HG03095 (cell line): ENCODE measurements around the gene NCR3LG1.
A peak's percentile ranks its signal among the peaks of the same experiment; 100 is the strongest.

Experiments
- ATAC-seq: cut with Tn5 transposase; IDR thresholded peaks from one replicate; pipeline ENCODE4 v1.9.1; 2021; ENCODE audit warnings: moderate library complexity; ENCODE audit not compliant: unreplicated experiment

NCR3LG1 gene, protein sequence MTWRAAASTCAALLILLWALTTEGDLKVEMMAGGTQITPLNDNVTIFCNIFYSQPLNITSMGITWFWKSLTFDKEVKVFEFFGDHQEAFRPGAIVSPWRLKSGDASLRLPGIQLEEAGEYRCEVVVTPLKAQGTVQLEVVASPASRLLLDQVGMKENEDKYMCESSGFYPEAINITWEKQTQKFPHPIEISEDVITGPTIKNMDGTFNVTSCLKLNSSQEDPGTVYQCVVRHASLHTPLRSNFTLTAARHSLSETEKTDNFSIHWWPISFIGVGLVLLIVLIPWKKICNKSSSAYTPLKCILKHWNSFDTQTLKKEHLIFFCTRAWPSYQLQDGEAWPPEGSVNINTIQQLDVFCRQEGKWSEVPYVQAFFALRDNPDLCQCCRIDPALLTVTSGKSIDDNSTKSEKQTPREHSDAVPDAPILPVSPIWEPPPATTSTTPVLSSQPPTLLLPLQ

DNA sequence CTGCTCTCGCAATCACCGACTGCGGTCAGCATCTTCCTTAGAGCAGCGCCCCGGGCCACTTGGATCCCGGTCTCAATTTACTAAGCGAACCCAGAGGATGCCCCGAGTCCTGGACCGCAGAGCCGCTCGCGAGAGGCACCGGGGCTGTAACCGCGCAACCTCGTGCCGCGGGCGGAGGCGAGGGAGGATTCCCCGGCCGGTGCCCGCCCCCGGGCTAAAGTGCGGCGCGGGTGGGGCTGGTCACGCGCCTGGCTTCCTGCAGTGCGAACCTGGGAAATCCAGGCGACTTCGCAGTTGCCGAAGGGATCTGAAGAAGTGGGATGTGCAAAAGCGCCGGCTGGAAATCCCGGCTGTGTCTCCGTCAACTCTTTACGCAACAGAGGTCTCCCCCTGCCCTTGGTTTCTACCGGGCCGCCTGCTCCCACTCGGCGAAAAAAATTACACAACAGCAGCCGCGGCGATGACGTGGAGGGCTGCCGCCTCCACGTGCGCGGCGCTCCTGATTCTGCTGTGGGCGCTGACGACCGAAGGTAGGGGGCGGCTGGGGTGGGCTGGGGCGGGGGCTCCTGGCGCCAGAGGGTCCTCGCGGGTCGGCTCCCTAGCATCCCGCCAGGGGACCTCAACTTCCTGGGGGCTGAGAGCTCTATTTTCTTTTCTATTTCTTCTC lies at the start of gene NCR3LG1:
Gene NCR3LG1 (plus strand): TSS at position 291 of the 667 bp plus-strand sequence. CDS start 170 bp downstream, at position 461.
- ATAC-seq, result no peak

DNA sequence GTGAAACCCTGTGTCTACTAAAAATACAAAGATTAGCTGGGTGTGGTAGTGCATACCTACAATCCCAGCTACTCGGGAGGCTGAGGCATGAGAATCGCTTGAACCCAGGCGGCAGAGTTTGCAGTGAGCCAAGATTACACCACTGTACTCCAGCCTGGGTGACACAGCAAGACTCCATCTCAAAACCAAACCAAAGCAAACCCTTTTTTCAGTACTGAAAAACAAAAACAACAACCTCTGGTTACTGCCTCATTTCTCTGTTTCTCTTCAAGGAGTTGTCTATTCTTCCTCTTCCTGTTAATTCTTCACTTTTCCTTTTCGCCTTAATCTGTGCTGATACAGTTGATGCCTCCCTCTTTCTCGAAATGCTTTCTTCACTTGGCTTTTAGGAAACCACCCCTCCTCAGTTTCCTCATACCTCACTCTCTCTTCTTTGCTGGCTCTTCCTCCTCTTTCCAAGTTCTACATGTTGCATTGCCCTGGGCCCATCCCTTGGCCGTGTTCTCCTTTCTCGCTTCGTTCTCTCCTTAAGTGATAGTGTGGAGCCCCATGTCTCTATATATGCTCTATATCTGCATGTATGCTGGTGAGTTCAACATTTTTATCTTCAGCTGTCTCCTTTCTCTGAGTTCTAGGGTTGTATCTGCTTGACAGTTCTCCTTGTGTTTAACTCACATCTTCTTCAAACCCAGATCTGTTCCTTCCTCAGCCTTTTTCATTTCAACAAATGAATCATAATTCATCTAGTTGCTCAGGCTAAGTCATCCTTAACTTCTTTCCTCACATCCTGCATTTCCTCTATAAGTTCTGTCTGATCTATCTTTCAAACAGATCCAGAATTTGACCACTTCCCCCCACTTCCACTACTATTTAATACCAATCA lies 38.0 kb upstream of the NCR3LG1 start:
- ATAC-seq, result no peak

DNA sequence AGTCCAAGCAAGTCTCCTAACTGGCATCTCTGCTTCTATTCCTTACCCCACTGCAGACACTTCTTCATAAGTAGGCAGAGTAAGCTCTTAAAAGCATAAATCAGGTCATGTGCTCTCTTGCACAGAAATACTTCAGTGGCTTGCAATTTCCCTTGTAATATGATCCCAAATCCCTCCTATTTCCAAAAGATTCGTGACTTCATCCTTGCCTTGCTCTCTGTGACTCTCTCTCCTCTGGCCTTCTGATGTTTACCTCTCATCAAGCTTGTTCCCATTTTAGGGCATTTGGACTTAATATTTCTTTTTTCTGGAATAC lies 37.4 kb upstream of the NCR3LG1 start:
- ATAC-seq, result no peak

DNA sequence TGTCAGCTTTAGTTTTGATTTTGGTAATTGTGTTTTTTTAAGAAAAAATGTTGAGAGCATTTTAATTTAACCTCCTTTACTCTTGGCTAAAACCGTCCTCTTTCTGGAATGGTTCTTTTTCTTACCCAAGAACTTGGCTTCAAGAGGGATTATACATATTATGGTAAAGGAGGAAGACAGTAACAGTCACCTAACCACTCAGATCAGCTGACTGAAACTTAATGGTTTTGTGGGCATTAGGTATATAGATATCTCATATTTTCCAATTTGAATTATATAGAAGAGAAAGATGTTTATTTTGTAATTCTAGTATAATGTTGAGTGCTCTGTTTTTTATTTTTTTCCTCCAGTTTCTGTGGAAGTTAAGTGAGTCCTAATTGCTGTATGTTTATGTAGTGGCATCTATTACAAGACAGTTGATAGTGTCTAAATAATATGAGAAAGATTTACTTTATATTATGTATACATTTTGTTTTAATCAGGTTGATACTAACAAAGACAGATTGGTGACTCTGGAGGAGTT lies 36.6 kb upstream of the NCR3LG1 start:
- no peak for ATAC-seq

DNA sequence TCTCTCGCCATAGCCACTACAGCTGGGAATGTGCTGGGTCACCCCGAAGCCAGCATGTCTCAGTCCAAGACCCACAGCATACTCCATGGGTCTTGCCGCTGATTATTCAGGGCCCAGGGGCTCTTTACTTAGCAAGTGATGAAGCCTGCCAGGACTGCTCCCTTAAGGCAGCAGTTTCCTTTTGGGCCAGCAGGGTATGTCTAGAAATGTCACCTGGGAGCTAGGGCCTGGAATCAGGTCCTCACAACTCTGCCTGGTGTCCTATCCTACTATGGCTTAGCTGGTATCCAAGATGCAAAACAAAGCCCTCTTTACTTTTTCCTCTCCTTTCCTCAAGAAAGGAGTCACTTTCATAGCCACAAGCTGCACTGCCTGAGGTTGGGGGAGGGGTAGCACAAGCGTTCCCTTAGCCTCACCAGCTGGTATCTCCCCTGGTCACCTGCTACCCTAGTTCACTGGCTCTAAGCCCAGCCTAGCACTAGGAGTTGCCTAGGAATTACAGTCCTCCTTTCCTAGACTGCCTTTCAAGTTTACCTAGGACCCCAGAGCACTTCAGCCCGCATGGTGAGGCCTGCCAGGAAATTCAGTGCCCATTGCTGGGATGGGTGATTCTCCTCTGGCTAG lies 22.6 kb upstream of the NCR3LG1 start:
- no peak for ATAC-seq

DNA sequence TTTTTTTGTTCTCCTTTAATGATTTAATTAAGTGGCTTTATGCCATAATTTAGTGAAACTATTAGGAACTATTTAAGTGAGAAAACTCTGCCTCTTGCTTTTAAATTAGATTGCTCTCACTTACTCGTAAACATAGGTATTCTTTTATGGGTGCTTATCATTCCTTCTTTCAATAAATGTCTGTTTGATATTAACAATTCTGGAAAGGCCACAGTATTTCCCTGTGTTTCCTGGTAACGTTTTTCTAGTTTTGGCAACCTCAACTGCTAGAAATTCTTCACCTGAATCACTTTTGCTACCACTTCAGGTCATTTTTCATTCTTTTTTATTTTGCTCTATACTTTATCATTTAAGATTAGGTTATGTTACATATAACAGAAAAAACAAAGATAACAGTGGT lies 19.9 kb upstream of the NCR3LG1 start:
- ATAC-seq, result no peak

DNA sequence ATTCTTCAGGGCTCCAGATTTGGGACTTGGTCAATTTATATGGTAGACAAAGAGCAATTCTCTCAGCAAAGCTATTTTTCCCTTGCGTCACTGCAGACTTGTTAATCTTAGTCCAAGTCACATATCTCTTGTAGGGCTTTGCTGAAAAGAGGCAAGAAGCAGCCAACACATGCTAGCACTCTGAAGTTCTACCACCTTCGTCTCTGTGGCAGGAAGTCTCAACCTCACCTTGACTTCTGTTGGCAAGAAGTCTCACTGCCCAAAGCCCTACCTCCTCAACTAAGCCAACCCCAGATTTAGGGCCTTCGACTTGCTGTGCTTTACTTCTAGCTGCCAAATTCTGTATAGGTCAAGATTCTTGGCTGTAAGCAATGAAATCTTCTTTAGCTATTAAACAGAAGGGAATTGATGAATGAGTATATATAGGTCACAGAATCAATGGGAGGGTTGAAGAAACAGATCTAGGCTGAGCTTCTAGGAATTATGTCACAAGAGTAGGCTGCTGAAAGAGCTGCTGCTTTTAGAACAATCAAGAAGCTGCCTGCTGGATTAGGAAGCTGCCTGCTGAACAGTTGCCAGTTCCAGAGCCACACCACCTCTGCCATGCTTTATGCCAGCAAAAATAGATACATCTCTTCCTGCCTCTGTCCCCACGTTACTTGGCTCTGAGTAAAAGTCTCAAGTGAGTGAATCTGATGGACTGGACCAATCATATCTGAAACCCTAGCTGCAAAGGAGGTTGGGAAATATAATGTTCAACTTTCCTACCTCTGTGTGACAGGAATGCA lies 17.6 kb upstream of the NCR3LG1 start:
- no peak for ATAC-seq

DNA sequence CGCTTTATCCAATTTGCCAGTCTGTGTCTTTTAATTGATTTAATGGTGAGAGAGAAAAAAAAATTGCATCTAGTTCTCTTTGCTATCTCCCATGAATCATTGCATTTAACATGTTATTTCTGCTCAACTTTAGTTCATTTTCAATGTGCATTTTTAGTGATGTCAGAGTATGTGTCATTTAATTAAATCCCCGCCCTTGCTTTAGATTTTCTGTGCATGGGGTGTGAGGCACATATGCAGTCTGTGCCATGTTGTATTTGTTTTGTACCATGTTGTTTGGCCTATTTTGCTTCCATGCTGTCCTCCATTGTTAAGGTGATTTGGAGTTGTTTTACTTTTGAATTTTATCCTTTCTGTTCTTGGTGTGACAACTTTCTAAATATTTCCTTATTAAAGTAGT lies 8.3 kb upstream of the NCR3LG1 start:
- ATAC-seq, result no peak

DNA sequence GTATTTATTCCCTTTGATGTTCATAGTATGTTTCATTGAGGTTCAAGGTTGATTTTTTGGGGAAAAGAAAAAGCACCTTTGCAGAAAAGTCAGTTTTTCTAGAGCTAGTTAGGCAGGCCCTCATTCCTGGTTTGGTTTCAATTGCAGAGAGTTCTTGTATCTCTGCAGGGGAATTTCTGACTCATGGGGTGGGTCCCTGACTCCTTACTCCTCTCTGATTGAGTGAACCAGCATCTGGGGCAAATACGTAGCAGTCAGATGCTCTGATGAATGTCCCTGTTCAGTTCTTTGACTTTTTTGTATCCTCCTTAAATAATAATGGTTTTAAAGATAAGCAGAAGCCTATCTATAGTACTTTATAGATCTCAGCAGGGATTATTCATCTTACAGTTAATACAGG lies 7.7 kb upstream of the NCR3LG1 start:
- ATAC-seq, result no peak

DNA sequence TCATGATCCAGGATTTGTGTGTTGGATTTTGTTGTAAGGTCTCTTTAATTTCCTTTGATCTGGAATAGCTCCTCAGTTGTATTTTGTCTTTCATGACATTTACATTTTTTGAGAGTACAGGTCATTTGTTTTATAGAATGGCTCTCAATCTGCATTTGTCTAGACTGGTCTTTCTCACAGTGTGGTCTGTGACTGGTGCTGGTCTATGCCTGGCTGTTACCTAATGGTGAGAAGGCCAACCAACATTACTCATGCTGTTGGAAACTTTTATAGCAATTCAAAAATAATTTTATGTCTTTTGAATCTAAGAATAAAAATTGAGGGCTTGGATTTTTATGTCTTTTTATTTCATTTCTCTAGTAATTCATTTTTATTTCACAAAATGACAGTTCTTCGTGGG lies 3.9 kb upstream of the NCR3LG1 start:
- no peak for ATAC-seq

DNA sequence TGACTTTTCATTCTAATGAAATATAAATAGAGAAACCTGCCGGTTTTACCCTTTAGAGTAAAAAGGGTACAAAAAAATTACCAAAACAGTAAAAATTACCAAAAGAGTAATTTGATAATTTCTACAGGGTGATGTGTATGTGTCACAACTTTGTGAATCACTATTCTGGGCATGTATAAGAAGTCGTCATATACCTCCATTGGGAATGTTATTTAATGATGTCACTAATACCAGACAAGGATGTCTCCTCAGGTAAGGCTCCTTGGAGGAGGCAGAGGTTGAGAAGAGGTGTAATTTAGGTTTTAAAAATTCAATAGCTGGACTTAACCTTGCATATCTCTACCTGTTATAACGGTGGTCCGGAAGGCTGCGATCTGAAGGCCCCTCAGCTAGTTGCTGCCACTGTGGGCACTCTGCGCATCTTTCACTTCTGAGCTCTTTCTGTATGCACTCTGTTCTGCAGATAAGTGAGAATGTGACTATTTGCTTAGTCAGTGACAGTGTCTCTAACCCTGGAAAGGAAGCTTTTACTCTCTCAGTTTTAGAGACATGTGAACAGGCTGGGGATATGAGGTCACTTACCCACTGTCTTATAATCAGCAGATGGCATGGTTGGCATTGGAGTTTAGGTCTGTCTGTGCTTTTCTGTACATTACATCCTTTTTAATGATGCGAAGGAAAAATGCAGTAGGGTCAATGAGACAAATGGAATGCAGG lies 987 bp upstream of the NCR3LG1 start:
- no peak for ATAC-seq

DNA sequence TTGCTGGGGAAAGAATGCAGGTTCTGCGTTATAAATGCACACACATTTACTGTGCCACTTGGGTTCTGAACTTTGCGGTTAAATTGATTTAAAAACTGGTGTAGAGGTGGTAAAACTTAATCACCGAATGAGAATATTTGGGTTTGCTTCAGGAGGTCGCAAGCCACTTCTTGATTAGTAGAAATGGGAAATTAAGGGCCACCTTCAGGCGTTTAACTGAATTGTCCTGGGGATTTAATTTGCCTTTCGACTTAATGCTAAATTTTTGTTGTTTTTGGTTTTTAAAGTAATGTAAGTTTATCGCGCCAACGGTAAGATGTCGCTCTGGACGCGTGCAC lies 459 bp upstream of the NCR3LG1 start:
- no peak for ATAC-seq

DNA sequence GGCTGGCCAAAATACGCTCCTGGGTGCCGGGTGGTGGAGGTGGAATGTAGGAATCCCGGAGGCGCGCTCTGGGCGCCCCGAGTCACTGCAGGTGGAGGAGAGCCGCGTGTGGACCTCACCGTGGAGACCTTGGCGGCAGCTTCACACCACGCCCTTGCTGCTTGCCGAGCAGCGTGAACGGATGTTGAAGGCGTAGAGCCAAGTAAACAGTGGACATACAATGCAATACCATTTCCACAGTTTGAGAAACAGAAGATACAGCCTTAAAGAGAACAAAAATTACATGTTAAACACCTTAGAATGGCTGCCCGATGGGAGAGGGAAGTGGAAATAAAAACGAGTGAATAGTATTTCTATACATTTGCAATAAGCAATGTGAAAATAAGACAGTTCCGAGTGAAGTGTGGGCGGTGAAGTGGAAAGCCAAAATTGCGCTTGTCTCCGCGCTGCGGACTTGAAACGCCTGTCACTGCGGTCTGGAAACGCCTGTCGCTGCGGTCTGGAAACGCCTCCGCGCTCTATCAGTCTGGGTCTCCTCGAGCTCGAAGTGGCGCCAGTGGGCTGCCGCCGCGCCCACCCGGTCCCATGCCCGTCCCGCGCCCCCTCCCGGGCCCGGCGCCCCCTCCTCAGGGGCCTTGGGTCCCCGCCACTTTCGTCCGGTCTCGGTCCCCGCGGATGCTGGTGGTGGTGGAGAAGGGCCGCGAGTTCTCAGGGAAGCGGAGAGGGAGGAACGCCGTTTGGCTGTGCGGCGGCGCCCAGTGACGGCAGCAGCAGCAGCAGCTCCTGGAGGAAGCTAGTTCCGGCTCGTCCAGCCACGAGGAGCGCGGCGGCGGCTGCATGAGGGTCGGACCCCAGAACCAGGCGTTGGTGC lies 1.6 kb downstream of the NCR3LG1 start:
- ATAC-seq, result no peak

DNA sequence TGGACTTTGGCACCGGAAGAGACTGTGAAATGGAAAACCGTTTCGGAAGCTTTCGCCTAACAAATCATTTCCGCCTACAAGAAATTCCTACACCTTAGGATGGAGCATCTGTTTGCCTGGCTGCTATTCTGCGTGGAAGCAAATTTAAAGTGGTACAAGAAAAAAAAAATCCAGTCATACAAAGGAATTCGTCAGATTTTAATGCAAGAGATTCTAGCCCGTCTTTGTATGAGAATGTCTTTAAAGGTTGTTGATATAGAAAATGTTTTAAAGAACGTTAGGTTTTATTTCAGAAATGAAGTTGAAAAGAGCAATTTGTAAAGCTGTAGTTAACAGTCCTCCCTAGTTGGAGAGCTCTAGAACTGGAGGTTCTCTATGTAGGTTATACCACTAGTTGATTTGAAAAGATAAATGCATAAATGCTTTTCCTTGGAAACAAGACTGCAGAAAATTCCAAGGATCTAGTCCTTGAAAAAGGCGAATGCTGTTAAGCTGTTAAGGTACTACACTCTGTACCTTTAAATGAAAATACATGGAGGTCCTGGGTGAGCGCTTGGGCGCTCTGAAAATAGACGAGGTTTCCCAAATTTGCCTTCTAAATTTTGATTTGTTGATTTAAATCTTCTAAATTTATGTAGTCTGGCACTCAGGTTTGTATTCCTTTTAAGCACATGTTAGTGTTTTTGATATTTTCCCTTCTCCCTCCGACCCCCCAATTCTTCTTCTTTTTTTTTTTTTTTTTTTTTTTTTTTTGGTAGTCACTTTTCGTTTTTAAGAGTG lies 2.4 kb downstream of the NCR3LG1 start:
- ATAC-seq, result no peak

DNA sequence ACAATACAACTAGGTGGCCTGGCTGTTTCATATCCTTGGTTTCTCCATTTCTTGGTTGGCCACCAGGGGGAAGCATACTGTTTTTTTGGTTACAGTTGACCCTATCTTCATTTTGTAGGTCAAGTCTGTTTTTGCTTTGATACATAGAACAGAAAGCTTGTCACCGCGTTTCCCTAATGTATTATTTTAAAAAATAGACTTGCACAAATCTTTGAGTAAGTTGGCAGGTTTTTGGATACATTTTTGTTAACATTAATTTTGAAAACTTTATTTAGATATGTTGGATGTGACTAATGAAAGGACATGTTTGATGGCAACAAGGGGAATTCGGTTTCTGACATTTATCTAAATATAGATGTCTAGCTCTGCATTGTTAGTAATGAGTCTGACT lies 3.0 kb downstream of the NCR3LG1 start:
- ATAC-seq, result peak; percentile 36

DNA sequence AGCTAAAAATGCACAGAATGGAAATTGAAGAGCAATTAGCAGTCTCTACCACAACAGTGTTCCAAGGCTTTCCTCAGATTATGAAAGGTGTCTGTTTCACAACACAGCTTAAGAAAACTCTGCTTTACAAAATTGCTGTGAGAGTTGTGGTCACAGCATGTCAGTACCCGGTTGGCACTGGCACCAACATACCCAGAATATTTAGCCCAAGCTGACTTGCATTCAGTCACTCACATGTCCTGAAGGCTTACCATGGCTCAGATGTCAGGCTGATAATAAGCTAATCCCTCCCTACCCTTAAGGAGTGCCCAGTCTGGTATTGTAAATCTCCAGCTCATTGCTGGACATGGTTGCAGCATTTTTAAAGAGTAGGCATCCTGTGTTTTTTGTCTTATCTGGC lies 14.9 kb downstream of the NCR3LG1 start:
- no peak for ATAC-seq

DNA sequence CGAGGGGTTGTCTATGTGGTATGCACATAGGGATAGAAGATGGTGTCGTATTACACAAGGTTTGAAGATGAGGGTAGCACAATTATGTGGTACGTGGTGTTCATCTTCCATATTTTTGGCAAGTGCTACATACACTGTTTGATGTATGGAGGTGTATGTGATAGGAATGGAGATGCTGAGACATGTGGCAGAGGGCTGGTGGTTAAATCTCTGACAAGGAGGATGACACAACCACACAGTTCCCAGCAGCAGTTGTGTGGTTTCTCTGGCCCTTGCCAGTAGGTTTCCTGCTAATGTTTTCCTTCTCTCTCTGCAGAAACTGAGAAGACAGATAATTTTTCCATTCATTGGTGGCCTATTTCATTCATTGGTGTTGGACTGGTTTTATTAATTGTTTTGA lies 17.0 kb downstream of the NCR3LG1 start:
- no peak for ATAC-seq

DNA sequence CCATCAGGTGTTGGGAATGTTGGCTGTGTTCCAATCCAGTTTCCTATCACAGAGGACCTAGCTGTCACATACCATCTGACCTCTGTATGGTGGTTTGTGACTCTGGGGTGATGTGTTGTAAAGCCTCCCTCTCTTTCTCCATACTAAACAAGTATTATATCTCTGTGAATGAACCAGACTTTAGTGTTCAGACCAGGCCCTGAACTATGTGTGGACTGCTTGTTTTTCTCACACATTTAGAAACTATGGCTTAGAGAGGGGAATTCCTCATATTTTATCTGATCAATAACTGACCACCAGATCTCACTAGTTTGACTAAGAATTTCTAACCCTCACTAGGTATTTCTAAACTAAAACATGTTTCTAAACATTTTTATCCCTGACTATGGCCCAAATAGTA lies 17.5 kb downstream of the NCR3LG1 start:
- no peak for ATAC-seq
